Testis (tissue), 2 donors: ENCODE measurements around the gene AKR1C3.

Experiments used
- POLR2A ChIP-seq: fragments of 450-650 bp; IDR thresholded peaks from one replicate; pipeline ENCODE4 v1.6.1; 2017; ENCODE audit warnings: antibody characterized with exemption, mild to moderate bottlenecking, moderate library complexity
- TF ChIP-seq, protein P1 (sequence below), 3 experiments: fragments of 450-650 bp in 2 of 3; fragments of 200-600 bp in 1 of 3; sonication (generic) in 1 of 3; IDR thresholded peaks; one replicate each; pipeline ENCODE4 v1.5.1; 2016 to 2019; ENCODE audit warnings: antibody characterized with exemption in 3 of 3, mild to moderate bottlenecking in 2 of 3, moderate library complexity in 1 of 3

DNA sequence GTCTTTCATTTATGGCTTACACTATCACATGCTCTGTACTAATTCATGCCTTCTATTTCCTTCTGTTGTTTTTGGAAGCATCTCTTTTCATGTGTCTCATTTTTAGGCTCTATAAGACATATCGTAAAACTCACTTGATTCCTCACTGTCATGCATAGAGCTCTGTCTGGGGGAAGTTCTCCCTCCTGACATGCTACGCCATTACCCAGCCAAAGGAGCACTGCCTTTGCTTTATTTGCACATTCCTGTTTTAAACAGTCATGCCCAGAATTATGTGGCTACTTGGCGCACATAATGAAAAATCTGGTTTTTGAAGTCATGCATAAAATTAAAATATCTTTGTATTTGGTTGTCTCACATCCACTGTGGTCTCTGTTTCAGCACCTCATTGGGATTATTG is 17.6 kb upstream of the AKR1C3 start:
- TF ChIP-seq POLR2A: no peak
- TF ChIP-seq, protein P1, sequence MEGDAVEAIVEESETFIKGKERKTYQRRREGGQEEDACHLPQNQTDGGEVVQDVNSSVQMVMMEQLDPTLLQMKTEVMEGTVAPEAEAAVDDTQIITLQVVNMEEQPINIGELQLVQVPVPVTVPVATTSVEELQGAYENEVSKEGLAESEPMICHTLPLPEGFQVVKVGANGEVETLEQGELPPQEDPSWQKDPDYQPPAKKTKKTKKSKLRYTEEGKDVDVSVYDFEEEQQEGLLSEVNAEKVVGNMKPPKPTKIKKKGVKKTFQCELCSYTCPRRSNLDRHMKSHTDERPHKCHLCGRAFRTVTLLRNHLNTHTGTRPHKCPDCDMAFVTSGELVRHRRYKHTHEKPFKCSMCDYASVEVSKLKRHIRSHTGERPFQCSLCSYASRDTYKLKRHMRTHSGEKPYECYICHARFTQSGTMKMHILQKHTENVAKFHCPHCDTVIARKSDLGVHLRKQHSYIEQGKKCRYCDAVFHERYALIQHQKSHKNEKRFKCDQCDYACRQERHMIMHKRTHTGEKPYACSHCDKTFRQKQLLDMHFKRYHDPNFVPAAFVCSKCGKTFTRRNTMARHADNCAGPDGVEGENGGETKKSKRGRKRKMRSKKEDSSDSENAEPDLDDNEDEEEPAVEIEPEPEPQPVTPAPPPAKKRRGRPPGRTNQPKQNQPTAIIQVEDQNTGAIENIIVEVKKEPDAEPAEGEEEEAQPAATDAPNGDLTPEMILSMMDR (IDR thresholded peaks at IDR 0.05): no peak
